GM21526 (cell line): ENCODE results near the gene MAP7D1.
"Not testable (repeated sequence)": the region's sequence is repeated elsewhere in the genome, so short reads cannot be mapped to it uniquely, and the experiment has no call there.

Source experiments
- ATAC-seq: cut with Tn5 transposase; IDR thresholded peaks from one replicate; pipeline ENCODE4 v1.9.1; 2021; ENCODE audit warnings: moderate library complexity; ENCODE audit not compliant: unreplicated experiment, low FRiP score

Gene MAP7D1

DNA sequence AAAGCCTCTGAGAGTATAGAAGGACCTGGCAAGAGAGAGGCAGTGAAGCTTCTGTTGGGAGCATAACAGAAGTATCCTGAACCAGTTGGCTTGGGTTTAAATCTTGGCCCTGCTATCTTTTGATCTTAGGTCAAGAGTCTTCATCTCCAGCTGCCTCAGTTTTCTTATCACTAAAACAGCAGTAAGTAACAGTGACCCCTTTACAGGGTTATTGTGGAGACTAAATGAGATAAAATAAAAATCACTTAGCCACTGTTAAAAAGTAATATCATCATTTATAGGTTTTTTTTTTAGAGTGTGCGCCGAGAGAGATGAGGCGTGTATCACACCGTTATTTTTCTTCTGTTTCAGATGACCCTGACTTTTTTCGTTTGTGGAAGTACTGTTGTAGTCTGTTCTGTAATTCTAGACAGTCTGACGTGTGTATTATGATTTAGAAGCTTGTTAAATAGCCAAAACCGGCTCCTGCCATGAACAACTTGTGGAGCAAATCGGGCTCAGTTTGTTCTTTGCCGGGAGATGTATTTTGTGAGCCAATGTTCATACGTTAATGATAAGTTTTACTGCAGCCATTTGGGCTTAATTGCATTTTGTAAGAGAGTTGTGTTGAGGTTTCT, 69.4 kb downstream of the MAP7D1 start:
- no peak for ATAC-seq

DNA sequence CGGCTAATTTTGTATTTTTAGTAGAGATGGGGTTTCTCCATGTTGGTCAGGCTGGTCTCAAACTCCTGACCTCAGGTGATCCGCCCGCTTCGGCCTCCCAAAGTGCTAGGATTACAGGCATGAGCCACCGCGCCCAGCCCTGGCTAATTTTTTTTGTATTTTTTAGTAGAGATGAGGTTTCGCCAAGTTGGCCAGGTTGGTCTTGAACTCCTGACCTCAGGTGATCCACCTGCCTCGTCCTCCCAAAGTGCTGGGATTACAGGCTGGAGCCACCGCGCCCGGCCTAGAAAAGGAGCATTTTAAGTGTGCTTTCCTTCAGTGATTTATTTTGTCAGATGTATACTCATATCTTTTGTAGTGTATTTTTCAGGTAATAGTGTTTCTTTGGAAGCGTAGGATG, 74.3 kb downstream of the MAP7D1 start:
- ATAC-seq = not testable (repeated sequence)
